ENCODE results near the gene MOB3A. TPM values are rescaled to one million over a fixed set of nuclear protein-coding genes. Genes with fewer than 3 reads are reported as not detected.
"Not testable (repeated sequence)": the region's sequence is repeated elsewhere in the genome, so short reads cannot be mapped to it uniquely, and the experiment has no call there.

Gene MOB3A
- total RNA-seq, 2 donors from 2014 or later, result 180 to 212 TPM

DNA sequence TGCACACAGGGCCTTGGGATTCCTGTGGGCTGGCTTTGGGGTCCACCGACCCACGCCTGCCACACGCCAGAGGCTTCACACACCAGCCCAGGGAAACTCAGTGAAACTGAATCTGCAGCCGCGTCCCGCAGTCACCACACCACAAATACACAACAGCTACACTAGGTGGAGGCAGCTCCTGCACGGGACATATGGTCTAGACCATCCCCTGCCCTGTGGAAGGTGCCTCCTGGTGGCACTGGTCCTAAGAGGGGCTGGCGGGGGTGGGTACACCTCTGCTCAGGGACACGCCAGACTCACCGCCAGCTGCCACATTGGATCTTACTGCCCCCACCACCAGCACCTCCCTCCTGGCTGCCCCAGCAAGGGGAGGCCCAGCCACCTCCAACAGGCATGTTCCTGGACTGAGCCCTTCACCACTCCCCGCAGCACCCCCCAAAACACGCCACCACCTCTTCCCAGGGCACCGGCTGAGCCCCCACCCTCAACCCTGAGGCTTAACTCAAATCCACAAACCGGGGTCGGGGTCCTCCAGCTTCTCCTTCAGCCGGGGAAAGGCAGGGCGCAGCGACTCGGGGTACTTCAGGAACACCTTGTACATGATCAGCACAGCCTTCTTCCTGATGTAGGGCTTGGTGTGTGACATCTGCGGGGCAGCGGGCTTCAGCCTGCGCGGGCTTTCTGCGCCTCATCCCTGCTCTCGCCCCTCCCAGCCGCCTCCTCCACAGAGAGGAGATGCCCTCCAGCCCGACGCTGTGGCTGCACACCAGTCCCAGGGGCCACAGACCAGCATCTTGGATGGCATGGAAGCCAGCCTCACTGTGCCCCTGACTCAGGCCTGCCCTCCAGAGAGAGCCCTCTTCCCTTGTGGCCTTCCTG lies 34.0 kb upstream of the MOB3A start:
- Mint-ChIP-seq H3K27ac (no peak overlapping the region), H3K36me3 (no peaks in the 10 kb centered on the region), H3K27me3 (no peaks in the 10 kb centered on the region), H3K4me1 (ENCODE audit: low read depth in 2 of 2) (no peaks in the 10 kb centered on the region), H3K9me3 (no peaks in the 10 kb centered on the region), H3K4me3 (no peak overlapping the region)
- ATAC-seq (no peak), DNase-seq (ENCODE audit: low spot score) (no peak)

DNA sequence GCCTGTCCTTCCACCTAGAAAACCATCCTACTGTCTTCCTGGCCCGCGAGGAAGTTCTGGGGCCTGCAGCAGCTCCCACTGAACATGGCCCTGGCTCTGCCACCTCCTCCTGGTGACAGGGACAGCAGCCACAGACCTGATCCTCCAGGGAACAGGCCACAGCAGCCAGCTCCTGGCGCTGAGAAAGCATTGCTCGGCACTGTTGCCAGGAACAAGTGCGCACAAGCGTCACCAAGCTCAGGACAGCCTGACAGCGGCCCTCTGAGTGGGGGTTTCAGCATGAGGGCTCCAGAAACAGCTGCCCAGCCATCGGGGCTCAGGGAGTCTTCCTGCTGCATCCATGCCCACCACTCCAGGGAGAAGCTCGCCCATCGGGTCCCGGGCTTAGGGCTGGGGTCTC lies 33.4 kb upstream of the MOB3A start:
- no peak overlapping the region for H3K4me3 Mint-ChIP-seq
- no peaks in the 10 kb centered on the region for H3K4me1 Mint-ChIP-seq (ENCODE audit: low read depth in 2 of 2)
- H3K9me3 Mint-ChIP-seq, result no peaks in the 10 kb centered on the region
- no peaks in the 10 kb centered on the region for H3K36me3 Mint-ChIP-seq
- H3K27ac Mint-ChIP-seq, result no peak overlapping the region
- DNase-seq (ENCODE audit: low spot score), result no peak
- H3K27me3 Mint-ChIP-seq, result no peaks in the 10 kb centered on the region
- no peak for ATAC-seq

- Mint-ChIP-seq H3K36me3 (no peaks in the 10 kb centered on the region), H3K4me3 (no peak overlapping the region), H3K9me3 (no peaks in the 10 kb centered on the region), H3K4me1 (ENCODE audit: low read depth in 2 of 2) (no peaks in the 10 kb centered on the region), H3K27me3 (no peaks in the 10 kb centered on the region), H3K27ac (no peak overlapping the region)
- no peak for ATAC-seq
- no peak for DNase-seq (ENCODE audit: low spot score)
Observed at GRCh38 chr19:2129022-2129421, 32.9 kb upstream of the MOB3A start.

- not testable (repeated sequence) for H3K36me3 Mint-ChIP-seq; DNase-seq (ENCODE audit: low spot score); H3K27ac Mint-ChIP-seq; H3K4me1 Mint-ChIP-seq (ENCODE audit: low read depth in 2 of 2); H3K4me3 Mint-ChIP-seq; H3K9me3 Mint-ChIP-seq; H3K27me3 Mint-ChIP-seq; ATAC-seq
Observed at GRCh38 chr19:2128252-2128651, 32.1 kb upstream of the MOB3A start.

GRCh38 chr19:2127758-2128157 lies 31.6 kb upstream of the MOB3A start:
- Mint-ChIP-seq H3K4me3 (no peak overlapping the region), H3K27me3 (no peaks in the 10 kb centered on the region), H3K27ac (no peak overlapping the region)

GRCh38 chr19:2126879-2127518 lies 30.9 kb upstream of the MOB3A start:
- ATAC-seq (no peak), DNase-seq (ENCODE audit: low spot score) (no peak)
- H3K36me3 Mint-ChIP-seq, result no peaks in the 10 kb centered on the region
- no peak overlapping the region for H3K4me3 Mint-ChIP-seq
- H3K4me1 Mint-ChIP-seq (ENCODE audit: low read depth in 2 of 2), result no peaks in the 10 kb centered on the region
- H3K27me3 Mint-ChIP-seq, result no peaks in the 10 kb centered on the region
- no peaks in the 10 kb centered on the region for H3K9me3 Mint-ChIP-seq
- no peak overlapping the region for H3K27ac Mint-ChIP-seq

More at GRCh38 chr19:2127758-2128157, 31.6 kb upstream of the MOB3A start:
- ATAC-seq (no peak), DNase-seq (ENCODE audit: low spot score) (no peak)
- Mint-ChIP-seq H3K4me1 (ENCODE audit: low read depth in 2 of 2) (no peaks in the 10 kb centered on the region), H3K36me3 (no peaks in the 10 kb centered on the region), H3K9me3 (no peaks in the 10 kb centered on the region)

GRCh38 chr19:2123682-2124387 lies 27.7 kb upstream of the MOB3A start:
- no peak overlapping the region for H3K27ac Mint-ChIP-seq
- no peaks in the 10 kb centered on the region for H3K9me3 Mint-ChIP-seq
- no peak overlapping the region for H3K4me3 Mint-ChIP-seq
- no peaks in the 10 kb centered on the region for H3K27me3 Mint-ChIP-seq
- H3K36me3 Mint-ChIP-seq, result no peaks in the 10 kb centered on the region
- no peak for ATAC-seq
- DNase-seq (ENCODE audit: low spot score), result no peak
- peaks cover 0 to 1% of the 10 kb centered on the region in 2 donors for H3K4me1 Mint-ChIP-seq (ENCODE audit: low read depth in 2 of 2)

- H3K27ac Mint-ChIP-seq, result no peak overlapping the region
- H3K4me1 Mint-ChIP-seq (ENCODE audit: low read depth in 2 of 2), result peaks cover 0 to 3% of the 10 kb centered on the region in 2 donors
- H3K36me3 Mint-ChIP-seq, result no peaks in the 10 kb centered on the region
- H3K9me3 Mint-ChIP-seq, result no peaks in the 10 kb centered on the region
- no peak for ATAC-seq
- no peaks in the 10 kb centered on the region for H3K27me3 Mint-ChIP-seq
- no peak overlapping the region for H3K4me3 Mint-ChIP-seq
- DNase-seq (ENCODE audit: low spot score), result no peak
Observed at GRCh38 chr19:2122982-2123381, 26.9 kb upstream of the MOB3A start.

DNA sequence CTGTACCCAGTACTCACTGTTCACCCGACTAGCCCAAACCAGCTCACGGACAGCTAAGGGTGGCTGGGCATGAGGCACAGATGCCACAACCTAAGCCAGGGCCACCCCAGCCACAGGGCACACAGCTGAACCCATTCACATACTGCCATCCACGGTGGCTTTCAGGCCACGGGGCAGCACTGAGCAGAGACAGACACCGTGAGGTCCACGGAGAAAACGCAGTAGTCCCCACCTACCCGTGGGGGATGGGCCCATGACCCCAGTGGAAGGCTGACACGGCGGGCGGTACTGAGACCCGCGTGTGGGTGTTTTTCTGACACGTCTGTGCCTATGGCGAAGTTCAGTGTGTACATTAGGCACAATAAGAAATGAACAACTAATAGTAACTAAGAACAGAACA lies 26.1 kb upstream of the MOB3A start:
- Mint-ChIP-seq H3K9me3 (no peaks in the 10 kb centered on the region), H3K36me3 (no peaks in the 10 kb centered on the region)

DNA sequence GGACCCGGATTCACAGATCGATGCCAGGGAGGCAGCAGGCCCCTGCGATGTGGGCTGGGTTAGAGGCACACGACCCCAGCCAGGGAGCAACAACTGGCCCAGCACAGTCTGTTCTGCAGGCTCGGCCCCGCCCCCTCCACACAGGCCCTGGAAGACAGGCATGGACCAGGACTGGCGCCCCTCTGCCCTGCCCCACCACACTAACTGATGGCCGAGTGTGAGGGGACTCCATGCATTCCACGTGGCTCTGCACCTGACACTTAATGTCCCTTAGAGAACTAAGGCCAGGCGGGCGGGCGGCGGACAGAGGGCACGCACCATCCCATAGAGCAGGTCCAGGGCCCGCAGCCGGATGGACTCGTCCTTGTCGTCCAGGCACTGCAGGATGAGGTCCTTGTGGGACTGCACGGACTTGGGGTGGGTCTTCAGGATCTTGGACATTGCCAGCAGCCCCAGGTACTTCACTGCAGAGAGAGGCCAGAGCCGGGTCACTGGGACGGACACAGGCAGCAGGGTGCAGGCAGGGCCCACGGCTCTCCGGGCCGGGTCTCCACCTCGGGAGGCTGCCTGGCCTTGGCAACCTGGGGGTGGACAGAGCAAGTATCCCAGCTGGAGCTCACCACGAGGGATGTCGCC lies 25.4 kb upstream of the MOB3A start:
- ATAC-seq (no peak), DNase-seq (ENCODE audit: low spot score) (no peak)
- Mint-ChIP-seq H3K27ac (no peak overlapping the region), H3K27me3 (no peaks in the 10 kb centered on the region), H3K9me3 (no peaks in the 10 kb centered on the region), H3K4me3 (no peak overlapping the region), H3K4me1 (ENCODE audit: low read depth in 2 of 2) (peaks cover 0 to 3% of the 10 kb centered on the region in 2 donors), H3K36me3 (no peaks in the 10 kb centered on the region)

More for the DNA sequence above, 26.1 kb upstream of the MOB3A start:
- H3K27me3 Mint-ChIP-seq, result no peaks in the 10 kb centered on the region
- no peak overlapping the region for H3K4me3 Mint-ChIP-seq
- DNase-seq (ENCODE audit: low spot score) (no peak), ATAC-seq (no peak)
- H3K4me1 Mint-ChIP-seq (ENCODE audit: low read depth in 2 of 2), result peaks cover 0 to 3% of the 10 kb centered on the region in 2 donors
- H3K27ac Mint-ChIP-seq, result no peak overlapping the region

DNA sequence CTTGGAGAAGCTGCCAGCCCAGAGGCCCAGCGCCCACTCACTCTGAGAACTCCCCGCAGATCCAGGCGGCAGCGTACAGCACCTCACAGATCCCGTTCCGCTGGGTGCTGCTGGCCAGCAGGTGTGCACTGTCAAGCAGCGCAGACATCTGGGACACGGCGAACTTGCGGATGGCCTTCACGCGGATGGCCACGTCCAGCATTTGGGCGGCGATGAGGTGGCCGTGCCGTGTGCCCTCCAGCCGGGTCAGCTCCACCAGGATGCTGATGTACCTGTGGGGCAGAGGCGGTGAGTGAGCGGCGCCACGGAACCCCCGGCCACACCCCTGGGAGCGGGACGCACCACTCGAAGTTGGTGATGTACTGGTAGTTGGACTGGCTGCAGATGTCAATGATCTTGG lies 24.7 kb upstream of the MOB3A start:
- ATAC-seq (no peak), DNase-seq (ENCODE audit: low spot score) (no peak)
- Mint-ChIP-seq H3K4me1 (ENCODE audit: low read depth in 2 of 2) (peaks cover 0 to 3% of the 10 kb centered on the region in 2 donors), H3K4me3 (no peak overlapping the region), H3K36me3 (no peaks in the 10 kb centered on the region), H3K9me3 (no peaks in the 10 kb centered on the region), H3K27me3 (no peaks in the 10 kb centered on the region), H3K27ac (no peak overlapping the region)

DNA sequence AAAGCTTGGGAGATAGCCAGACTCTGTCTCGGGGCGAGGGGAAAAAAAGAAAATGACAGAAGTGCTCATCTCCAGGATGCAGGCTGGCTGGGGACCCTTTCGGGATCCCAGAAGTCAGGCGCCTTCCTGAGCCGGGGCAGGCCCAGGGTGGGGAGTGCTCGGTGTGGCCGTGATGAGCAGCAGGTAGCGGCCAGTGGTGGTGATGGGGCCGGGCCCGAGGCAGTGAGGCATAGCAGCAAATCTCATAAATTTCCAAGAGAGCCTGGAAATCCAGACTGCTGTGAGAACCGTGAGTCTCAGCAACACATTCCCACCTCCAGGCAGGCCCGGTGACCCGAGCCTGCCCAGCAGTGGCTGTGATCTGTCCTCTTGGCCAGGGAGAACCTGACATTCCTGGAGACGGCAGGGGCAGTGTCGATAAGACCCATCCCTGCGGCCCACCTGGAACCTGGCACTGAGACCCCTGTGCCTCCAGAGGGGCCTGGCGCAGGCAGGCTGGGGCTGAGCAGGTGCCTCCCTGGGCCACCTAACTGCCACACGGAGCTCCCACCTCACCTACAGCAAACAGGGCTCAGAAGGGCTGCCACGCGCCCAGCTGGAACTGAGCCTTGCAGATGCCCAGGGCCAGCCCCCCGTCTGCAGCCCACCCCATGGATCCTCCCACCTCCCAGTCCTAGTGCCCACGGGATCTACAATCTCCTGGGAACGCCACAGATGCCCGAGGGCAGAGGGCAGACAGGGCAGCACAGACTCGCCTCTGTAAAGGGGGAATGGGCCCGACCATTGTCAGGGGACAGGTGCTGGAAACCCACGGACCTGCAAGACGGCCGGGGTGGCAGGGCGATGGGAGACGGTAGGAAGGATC lies 24.0 kb upstream of the MOB3A start:
- Mint-ChIP-seq H3K4me1 (ENCODE audit: low read depth in 2 of 2) (peaks cover 0 to 7% of the 10 kb centered on the region in 2 donors), H3K27me3 (no peaks in the 10 kb centered on the region), H3K9me3 (no peaks in the 10 kb centered on the region), H3K36me3 (peaks cover 3% of the 10 kb centered on the region), H3K4me3 (no peak overlapping the region), H3K27ac (no peak overlapping the region)
- ATAC-seq (no peak), DNase-seq (ENCODE audit: low spot score) (no peak)

DNA sequence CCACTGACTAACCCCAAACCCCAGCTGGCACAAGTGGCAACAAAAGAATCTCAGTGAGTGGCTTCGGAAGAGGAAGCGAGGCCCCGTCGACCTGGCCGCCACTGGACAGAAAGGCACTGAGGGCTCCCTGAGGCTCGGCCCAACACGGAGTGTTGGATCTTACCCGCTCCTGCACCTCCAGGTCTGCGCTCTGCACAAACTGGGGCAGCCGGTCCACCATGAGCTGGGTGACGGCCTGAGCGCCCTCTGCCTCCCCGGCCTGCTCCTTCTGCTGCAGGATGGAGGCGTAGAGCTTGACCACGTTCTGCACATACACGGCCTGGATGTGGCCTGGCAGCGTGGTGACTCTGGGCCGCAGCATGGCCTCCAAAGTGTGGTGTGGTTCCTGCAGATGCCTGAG lies 22.3 kb upstream of the MOB3A start:
- Mint-ChIP-seq H3K4me3 (no peak overlapping the region), H3K27me3 (no peaks in the 10 kb centered on the region), H3K4me1 (ENCODE audit: low read depth in 2 of 2) (peaks cover 6 to 14% of the 10 kb centered on the region in 2 donors), H3K9me3 (no peaks in the 10 kb centered on the region), H3K36me3 (peaks cover 13% of the 10 kb centered on the region), H3K27ac (peak overlapping the region in 1 of 2 donors; percentile 54)
- ATAC-seq (no peak), DNase-seq (ENCODE audit: low spot score) (no peak)
